HepG2 (cell line): ENCODE results near the gene OCSTAMP. TPM values are rescaled to one million over a fixed set of nuclear protein-coding genes. Genes with fewer than 3 reads are reported as not detected.

ENCODE experiments used
- ATAC-seq: fragments of 200-7000 bp; cut with Tn5 transposase; 3 replicates; pipeline ENCODE4 v1.9.1; 2020; ENCODE audit warnings: mild to moderate bottlenecking, moderate library complexity
- BruUV-seq: library from RNA; stranded (reverse); fragments of 400-500 nt; replicated peaks from 2 replicates; lab custom pipeline; 2021; lab: Mats Ljungman, UMichigan
- CTCF ChIA-PET: fragments of 300-600 bp; formaldehyde crosslinking; extraction: SDS; loops from one replicate; lab custom pipeline; 2021; ENCODE audit warnings: low total read pairs, inconsistent platforms, low intra/inter-chr PET ratio; lab: Yijun Ruan, JAX
- POLR2A ChIA-PET: fragments of 350-600 bp; sonication (Branson Sonifier 250); formaldehyde crosslinking; loops from one replicate; lab custom pipeline; 2020; ENCODE audit warnings: antibody characterized with exemption, inconsistent platforms; lab: Yijun Ruan, JAX
- DNase-seq: peaks from one replicate; pipeline ENCODE4 v3.0.0-alpha.2; 2015; ENCODE audit warnings: low spot score
- FAIRE-seq: peaks from 3 replicates; lab custom pipeline; 2011; peaks lifted over from hg19 to GRCh38; lab: Jason Lieb, UNC
- H2AFZ ChIP-seq: one replicate; pipeline ENCODE4 v1.6.1; 2011; ENCODE audit warnings: low read length, inconsistent platforms
- H3K27ac ChIP-seq: fragments of 300-600 bp; 3 replicates; pipeline ENCODE4 v1.8.0; 2011; ENCODE audit warnings: mixed run types, mild to moderate bottlenecking, mixed read lengths, low read length, inconsistent platforms; ENCODE audit not compliant: insufficient read depth; ENCODE audit errors: extremely low read length
- H3K27me3 ChIP-seq, 2 experiments: fragments of 200-600 bp in 1 of 2; 2 replicates in 1 of 2; 3 replicates in 1 of 2; pipeline versions ENCODE4 v1.6.0 to v1.8.0; 2011; ENCODE audit warnings: low read length in 2 of 2, mild to moderate bottlenecking in 2 of 2, moderate library complexity in 2 of 2, inconsistent platforms in 1 of 2; ENCODE audit not compliant: insufficient read depth in 2 of 2, control insufficient read depth in 1 of 2
- H3K36me3 ChIP-seq, 2 experiments: fragments of 200-600 bp in 1 of 2; replicated peaks in 1 of 2; 2 replicates in 1 of 2; 3 replicates in 1 of 2; pipeline versions ENCODE4 v1.5.1 to v1.8.0; 2011; ENCODE audit warnings: low read length in 2 of 2, inconsistent platforms in 1 of 2; ENCODE audit not compliant: insufficient read depth in 2 of 2, control insufficient read depth in 1 of 2
- H3K4me1 ChIP-seq: 2 replicates; pipeline ENCODE4 v1.5.1; 2012; ENCODE audit warnings: low read length, inconsistent platforms; ENCODE audit not compliant: insufficient read depth
- H3K4me2 ChIP-seq: 2 replicates; pipeline ENCODE4 v1.6.0; 2011; ENCODE audit warnings: low read depth, low read length, inconsistent platforms
- H3K4me3 ChIP-seq, 3 experiments: fragments of 200-600 bp in 1 of 3; sonication (generic), shearing (Covaris generic) in 1 of 3; replicated peaks in 1 of 3; 2 replicates each; pipeline ENCODE4 v1.5.1; 2011 to 2016; ENCODE audit warnings: low read length in 3 of 3, inconsistent platforms in 2 of 3, low read depth in 2 of 3, mild to moderate bottlenecking in 2 of 3, control low read depth in 1 of 3, mixed read lengths in 1 of 3; ENCODE audit not compliant: insufficient read depth in 1 of 3
- H3K79me2 ChIP-seq: one replicate; pipeline ENCODE4 v1.6.1; 2011; ENCODE audit warnings: low read length, inconsistent platforms; ENCODE audit not compliant: insufficient read depth
- H3K9ac ChIP-seq: 2 replicates; pipeline ENCODE4 v1.6.0; 2011; ENCODE audit warnings: mild to moderate bottlenecking, low read depth, low read length, inconsistent platforms; ENCODE audit not compliant: insufficient read depth
- H3K9me3 ChIP-seq: 2 replicates; pipeline ENCODE4 v1.5.1; 2012; ENCODE audit warnings: mild to moderate bottlenecking, low read length
- H4K20me1 ChIP-seq: 2 replicates; pipeline ENCODE4 v1.6.0; 2011; ENCODE audit warnings: inconsistent platforms, mild to moderate bottlenecking, low read length, moderate library complexity; ENCODE audit not compliant: insufficient read depth
- CSRNP2 ChIP-seq: sonication (generic); formaldehyde crosslinking; conservative IDR thresholded peaks from 2 replicates; pipeline ENCODE4 v1.8.0; 2022; ENCODE audit warnings: low read depth, missing genetic modification reagents
- NRL ChIP-seq: sonication (generic); formaldehyde crosslinking; IDR thresholded peaks from 2 replicates; pipeline ENCODE4 v1.5.0; 2020; ENCODE audit warnings: missing genetic modification reagents, mild to moderate bottlenecking, moderate library complexity, borderline replicate concordance
- PAX8 ChIP-seq: sonication (generic); formaldehyde crosslinking; IDR thresholded peaks from 2 replicates; pipeline ENCODE4 v1.8.0; 2022; ENCODE audit warnings: mild to moderate bottlenecking, missing genetic modification reagents, borderline replicate concordance
- SALL1 ChIP-seq: sonication (generic); formaldehyde crosslinking; IDR thresholded peaks from 2 replicates; pipeline ENCODE4 v1.8.0; 2022; ENCODE audit warnings: mild to moderate bottlenecking, missing genetic modification reagents
- ZNF543 ChIP-seq: sonication (generic); formaldehyde crosslinking; IDR thresholded peaks from 2 replicates; pipeline ENCODE4 v1.4.0; 2020; ENCODE audit warnings: mild to moderate bottlenecking, missing genetic modification reagents
- ZNF768 ChIP-seq: sonication (generic); formaldehyde crosslinking; IDR thresholded peaks from 2 replicates; pipeline ENCODE4 v1.4.0; 2020; ENCODE audit warnings: missing genetic modification reagents
- WGBS: methylation state at CpG from one replicate; pipeline ENCODE4 v1.1.6; 2017; ENCODE audit warnings: low lambda C conversion rate; 5-methylcytosine and 5-hydroxymethylcytosine counted together
- in situ Hi-C: cut with HindIII; loops from 2 replicates; pipeline ENCODE4 v1.10.0; 2017; ENCODE audit warnings: low pct_unique_long_range_greater_than_20kb; ENCODE audit not compliant: extremely low pct_ligation_motif_present
- intact Hi-C: fragments of 100-400 bp; cut with micrococcal nuclease; formaldehyde crosslinking; loops from one replicate; pipeline ENCODE4 v1.10.0; 2022; ENCODE audit not compliant: unreplicated experiment
- polyA plus RNA-seq, 8 experiments: library from polyadenylated mRNA; depleted of rRNA in 3 of 8; stranded (reverse) in 7 of 8; unstranded in 1 of 8; fragments of >200 nt; fragmentation: Illumina TruSeq in 4 of 8; extraction: Trizol in 4 of 8; gene quantifications; 2 replicates each; pipeline versions ENCODE4 v1.2.1 to v1.2.3, GENCODE V29; 2011 to 2016; ENCODE audit warnings: low read depth in 4 of 8, missing spikeins in 1 of 8, mixed read lengths in 1 of 8; ENCODE audit not compliant: insufficient read depth in 1 of 8
- total RNA-seq, 5 experiments: library from RNA; depleted of rRNA; stranded (reverse); fragments of >200 nt; fragmentation: Illumina TruSeq; extraction: Trizol; gene quantifications; 2 replicates each; pipeline ENCODE4 v1.2.3, GENCODE V29; 2016; ENCODE audit warnings: low read depth in 1 of 5
- TF ChIP-seq, protein P1 (sequence below), 2 experiments: fragments of 450-650 bp in 1 of 2; sonication (generic) in 1 of 2; formaldehyde crosslinking in 1 of 2; IDR thresholded peaks; 2 replicates each; pipeline versions ENCODE4 v1.6.1 to v1.8.0; 2016 to 2022; ENCODE audit warnings: antibody characterized with exemption in 1 of 2, mild to moderate bottlenecking in 1 of 2, missing genetic modification reagents in 1 of 2

OCSTAMP gene
- total and polyA plus RNA-seq, 2 of the 13 experiments (the other 11 are each of a cell fraction or from before 2014, with no cell fraction given): not detected

- TF ChIP-seq PAX8 (CRISPR knock-in tag) (no peak), ZNF543 (no peak)
Observed at GRCh38 chr20:46553926-46554325, 3.5 kb upstream of the OCSTAMP start (continued).

GRCh38 chr20:46552460-46553420, 2.3 kb upstream of the OCSTAMP start:
- no peak overlapping the region for H3K4me2 ChIP-seq
- peaks cover 5 to 9% of the 10 kb centered on the region in 2 experiments; a peak in 3 of 5 replicates for H3K27me3 ChIP-seq
- H4K20me1 ChIP-seq: no peaks in the 10 kb centered on the region
- peaks cover 43% of the 10 kb centered on the region for H3K4me1 ChIP-seq
- no peak for FAIRE-seq
- no peak for DNase-seq
- intact Hi-C loops: no loop called here
- in situ Hi-C loops: no loop called here
- no peaks in the 10 kb centered on the region for H3K36me3 ChIP-seq
- H3K9ac ChIP-seq: no peak overlapping the region
- no peak overlapping the region for H2AFZ ChIP-seq
- ChIA-PET POLR2A (interaction anchor here (1.7 kb wide), 1 partner anchor 12 kb away, joined by 4 read pairs; no protein-coding TSS in a partner anchor), CTCF (no interaction called here)
- no peaks in the 10 kb centered on the region for H3K9me3 ChIP-seq
- H3K27ac ChIP-seq: no peak overlapping the region
- H3K4me3 ChIP-seq: no peak overlapping the region
- 58% methylated on average over 4 of the region's 4 CpGs for WGBS
- no TSS peak for BruUV-seq
- H3K79me2 ChIP-seq: no peaks in the 10 kb centered on the region
- no peak for ATAC-seq
- TF ChIP-seq, protein P1, sequence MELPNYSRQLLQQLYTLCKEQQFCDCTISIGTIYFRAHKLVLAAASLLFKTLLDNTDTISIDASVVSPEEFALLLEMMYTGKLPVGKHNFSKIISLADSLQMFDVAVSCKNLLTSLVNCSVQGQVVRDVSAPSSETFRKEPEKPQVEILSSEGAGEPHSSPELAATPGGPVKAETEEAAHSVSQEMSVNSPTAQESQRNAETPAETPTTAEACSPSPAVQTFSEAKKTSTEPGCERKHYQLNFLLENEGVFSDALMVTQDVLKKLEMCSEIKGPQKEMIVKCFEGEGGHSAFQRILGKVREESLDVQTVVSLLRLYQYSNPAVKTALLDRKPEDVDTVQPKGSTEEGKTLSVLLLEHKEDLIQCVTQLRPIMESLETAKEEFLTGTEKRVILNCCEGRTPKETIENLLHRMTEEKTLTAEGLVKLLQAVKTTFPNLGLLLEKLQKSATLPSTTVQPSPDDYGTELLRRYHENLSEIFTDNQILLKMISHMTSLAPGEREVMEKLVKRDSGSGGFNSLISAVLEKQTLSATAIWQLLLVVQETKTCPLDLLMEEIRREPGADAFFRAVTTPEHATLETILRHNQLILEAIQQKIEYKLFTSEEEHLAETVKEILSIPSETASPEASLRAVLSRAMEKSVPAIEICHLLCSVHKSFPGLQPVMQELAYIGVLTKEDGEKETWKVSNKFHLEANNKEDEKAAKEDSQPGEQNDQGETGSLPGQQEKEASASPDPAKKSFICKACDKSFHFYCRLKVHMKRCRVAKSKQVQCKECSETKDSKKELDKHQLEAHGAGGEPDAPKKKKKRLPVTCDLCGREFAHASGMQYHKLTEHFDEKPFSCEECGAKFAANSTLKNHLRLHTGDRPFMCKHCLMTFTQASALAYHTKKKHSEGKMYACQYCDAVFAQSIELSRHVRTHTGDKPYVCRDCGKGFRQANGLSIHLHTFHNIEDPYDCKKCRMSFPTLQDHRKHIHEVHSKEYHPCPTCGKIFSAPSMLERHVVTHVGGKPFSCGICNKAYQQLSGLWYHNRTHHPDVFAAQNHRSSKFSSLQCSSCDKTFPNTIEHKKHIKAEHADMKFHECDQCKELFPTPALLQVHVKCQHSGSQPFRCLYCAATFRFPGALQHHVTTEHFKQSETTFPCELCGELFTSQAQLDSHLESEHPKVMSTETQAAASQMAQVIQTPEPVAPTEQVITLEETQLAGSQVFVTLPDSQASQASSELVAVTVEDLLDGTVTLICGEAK (IDR thresholded peaks at IDR 0.05): no peak
- TF ChIP-seq, protein P1 (CRISPR knock-in tag; IDR thresholded peaks at IDR 0.05): 0 out of 2 replicates have a peak, but pooled peaks have one; percentile 44
- TF ChIP-seq ZNF768 (CRISPR knock-in tag): peak; percentile 96
- no peak for TF ChIP-seq CSRNP2 (CRISPR knock-in tag)
- TF ChIP-seq NRL: 0 out of 2 replicates have a peak, but pooled peaks have one; percentile 26
- TF ChIP-seq SALL1: no peak
